Ectodermal cell (in vitro differentiated cells): ENCODE data around the gene CFAP90. TPM values are rescaled to one million over a fixed set of nuclear protein-coding genes. Genes with fewer than 3 reads are reported as not detected.

ENCODE experiments used
- H3K27ac ChIP-seq: 2 replicates; pipeline ENCODE4 v1.7.0; 2013; ENCODE audit warnings: mild to moderate bottlenecking, low read depth, low read length; ENCODE audit not compliant: insufficient read depth, poor library complexity, severe bottlenecking
- H3K27me3 ChIP-seq: 2 replicates; pipeline ENCODE4 v1.7.0; 2013; ENCODE audit warnings: mild to moderate bottlenecking, low read length; ENCODE audit not compliant: insufficient read depth, control insufficient read depth, poor library complexity, severe bottlenecking
- H3K36me3 ChIP-seq: one replicate; pipeline ENCODE4 v1.7.0; 2013; ENCODE audit warnings: low read length; ENCODE audit not compliant: control insufficient read depth, insufficient read depth
- H3K4me1 ChIP-seq: one replicate; pipeline ENCODE4 v1.7.0; 2013; ENCODE audit warnings: low read length; ENCODE audit not compliant: control insufficient read depth, insufficient read depth
- H3K4me3 ChIP-seq: 2 replicates; pipeline ENCODE4 v1.7.0; 2013; ENCODE audit warnings: low read depth, low read length, control low read depth; ENCODE audit not compliant: insufficient read depth
- H3K9me3 ChIP-seq: 2 replicates; pipeline ENCODE4 v1.7.0; 2013; ENCODE audit warnings: mild to moderate bottlenecking, low read length, moderate library complexity; ENCODE audit not compliant: control insufficient read depth
- WGBS, 2 experiments: methylation state at CpG; one replicate each; pipeline ENCODE4 v1.1.7; 2013; ENCODE audit warnings: missing lambda C conversion rate in 2 of 2; 5-methylcytosine and 5-hydroxymethylcytosine counted together
- polyA plus RNA-seq, 4 experiments: library from polyadenylated mRNA; stranded (reverse); fragments of 50-300 nt; gene quantifications; one replicate each; pipeline ENCODE4 v1.2.3, GENCODE V29; 2013

Gene CFAP90, protein sequence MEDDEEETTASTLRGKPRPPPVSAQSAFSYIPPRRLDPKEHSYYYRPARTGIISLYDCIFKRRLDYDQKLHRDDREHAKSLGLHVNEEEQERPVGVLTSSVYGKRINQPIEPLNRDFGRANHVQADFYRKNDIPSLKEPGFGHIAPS
- 0.83 TPM for polyA plus RNA-seq (2013, experiment 1 of 4)
- 0.62 TPM for polyA plus RNA-seq (2013, experiment 2 of 4)
- 1.1 TPM for polyA plus RNA-seq (2013, experiment 3 of 4)
- polyA plus RNA-seq (2013, experiment 4 of 4): 1.2 TPM

- Histone ChIP-seq H3K9me3 (no peaks in the 10 kb centered on the region), H3K36me3 (no peaks in the 10 kb centered on the region), H3K27me3 (peaks cover 20% of the 10 kb centered on the region), H3K4me1 (no peaks in the 10 kb centered on the region), H3K4me3 (peak within 1 kb of the TSS; percentile 64), H3K27ac (peak within 1 kb of the TSS; percentile 79)
- WGBS, 2 experiments: 0% methylated on average over 69 to 74 of the region's 76 CpGs
Observed at GRCh38 chr5:7850395-7851239, at the start of gene CFAP90. Gene CFAP90, minus strand, starts transcription at chr5:7851133. Its CDS starts 112 bp downstream, at chr5:7851021.

DNA sequence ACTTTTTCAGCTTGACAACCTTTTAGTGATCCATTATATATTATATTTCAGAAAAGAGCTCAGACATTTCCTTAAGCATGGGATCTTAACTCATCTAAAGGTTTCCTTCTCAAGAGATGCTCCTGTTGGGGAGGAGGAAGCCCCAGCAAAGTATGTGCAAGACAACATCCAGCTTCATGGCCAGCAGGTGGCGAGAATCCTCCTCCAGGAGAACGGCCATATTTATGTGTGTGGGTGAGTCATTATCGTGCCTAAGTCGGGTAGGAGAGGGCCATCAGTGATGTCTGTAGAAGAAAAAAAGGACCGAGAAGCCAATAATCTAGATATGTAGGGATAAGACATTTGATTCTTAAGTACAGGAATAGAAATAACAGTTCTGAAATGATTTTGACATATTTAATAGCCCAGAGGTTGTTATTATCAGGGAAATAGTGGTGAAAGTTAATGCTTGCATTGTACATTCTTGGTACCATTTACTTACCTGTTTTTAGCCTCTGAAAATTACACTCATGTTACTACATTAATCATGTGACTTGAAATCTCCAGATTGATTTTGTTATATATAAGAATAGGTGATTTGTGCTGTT is 46.2 kb upstream of the CFAP90 start:
- no peak overlapping the region for H3K4me3 ChIP-seq
- peaks cover 27% of the 10 kb centered on the region for H3K36me3 ChIP-seq
- WGBS, 2 experiments: 71 to 74% methylated on average over 5 of the region's 5 CpGs
- no peaks in the 10 kb centered on the region for H3K9me3 ChIP-seq
- no peaks in the 10 kb centered on the region for H3K4me1 ChIP-seq
- no peak overlapping the region for H3K27ac ChIP-seq
- H3K27me3 ChIP-seq: no peaks in the 10 kb centered on the region

DNA sequence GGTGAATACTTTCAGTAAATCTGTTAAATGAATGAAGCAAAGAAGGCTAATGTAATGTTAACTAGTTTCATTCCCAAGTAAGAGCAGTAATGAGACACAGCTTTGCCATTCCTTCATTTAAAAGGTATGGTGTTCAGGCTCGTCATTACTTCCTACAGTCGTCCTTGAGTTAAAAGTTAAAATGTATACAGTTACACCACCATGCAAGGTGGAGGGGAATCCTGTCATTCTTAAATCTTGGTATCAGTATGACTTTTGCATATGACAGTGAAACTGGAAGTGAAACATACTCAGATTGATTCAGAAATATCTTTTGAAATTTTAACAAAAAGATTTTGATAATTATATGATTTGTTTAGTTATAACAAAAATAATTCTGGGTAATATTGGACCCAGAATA is 43.9 kb upstream of the CFAP90 start:
- Histone ChIP-seq H3K4me1 (no peaks in the 10 kb centered on the region), H3K9me3 (no peaks in the 10 kb centered on the region), H3K36me3 (peaks cover 20% of the 10 kb centered on the region), H3K27ac (no peak overlapping the region), H3K27me3 (no peaks in the 10 kb centered on the region), H3K4me3 (no peak overlapping the region)
- WGBS, 2 experiments: 98% methylated on average over 2 of the region's 2 CpGs; no CpG with 5 or more reads in 1 of the 2 experiments

DNA sequence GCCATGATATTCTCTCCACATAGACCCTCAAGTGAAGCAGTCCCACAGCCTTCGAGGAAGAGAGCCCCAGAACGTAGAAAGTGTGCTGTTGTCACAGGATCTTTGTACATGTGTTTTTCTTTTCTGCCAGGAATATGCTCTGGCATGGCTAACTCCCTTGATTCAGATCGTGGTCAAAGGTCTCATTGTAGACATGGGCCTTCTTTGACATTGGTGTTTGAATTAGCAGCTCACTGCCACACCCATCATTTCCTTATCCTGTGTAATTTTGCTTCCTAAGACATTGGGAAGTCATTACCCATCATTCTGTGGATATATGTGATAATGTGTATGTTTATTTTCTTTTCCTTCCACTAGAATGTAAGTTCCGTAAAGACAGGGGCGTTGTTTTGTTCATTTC is 43.5 kb upstream of the CFAP90 start:
- Histone ChIP-seq H3K27me3 (no peaks in the 10 kb centered on the region), H3K4me3 (no peak overlapping the region), H3K4me1 (no peaks in the 10 kb centered on the region), H3K36me3 (peaks cover 20% of the 10 kb centered on the region), H3K9me3 (no peaks in the 10 kb centered on the region), H3K27ac (no peak overlapping the region)
- WGBS, 2 experiments: 89 to 94% methylated on average over 5 of the region's 5 CpGs

DNA sequence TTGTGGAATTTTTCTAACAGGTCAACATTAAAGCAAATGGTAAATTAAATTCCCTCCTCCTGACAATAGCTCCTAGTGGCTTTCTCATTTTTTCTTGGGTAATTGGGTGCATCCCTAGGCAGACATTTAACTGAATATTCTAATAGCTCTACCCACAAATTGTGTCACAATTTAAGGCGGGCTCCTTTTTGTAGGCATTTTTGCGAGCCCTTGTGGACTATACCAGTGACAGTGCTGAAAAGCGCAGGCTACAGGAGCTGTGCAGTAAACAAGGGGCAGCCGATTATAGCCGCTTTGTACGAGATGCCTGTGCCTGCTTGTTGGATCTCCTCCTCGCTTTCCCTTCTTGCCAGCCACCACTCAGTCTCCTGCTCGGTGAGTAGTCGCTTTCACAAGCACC is 38.0 kb upstream of the CFAP90 start:
- WGBS, 2 experiments: 98% methylated on average over 9 of the region's 9 CpGs
- no peaks in the 10 kb centered on the region for H3K9me3 ChIP-seq
- no peak overlapping the region for H3K4me3 ChIP-seq
- no peak overlapping the region for H3K27ac ChIP-seq
- peaks cover 33% of the 10 kb centered on the region for H3K36me3 ChIP-seq
- no peaks in the 10 kb centered on the region for H3K27me3 ChIP-seq
- H3K4me1 ChIP-seq: no peaks in the 10 kb centered on the region

DNA sequence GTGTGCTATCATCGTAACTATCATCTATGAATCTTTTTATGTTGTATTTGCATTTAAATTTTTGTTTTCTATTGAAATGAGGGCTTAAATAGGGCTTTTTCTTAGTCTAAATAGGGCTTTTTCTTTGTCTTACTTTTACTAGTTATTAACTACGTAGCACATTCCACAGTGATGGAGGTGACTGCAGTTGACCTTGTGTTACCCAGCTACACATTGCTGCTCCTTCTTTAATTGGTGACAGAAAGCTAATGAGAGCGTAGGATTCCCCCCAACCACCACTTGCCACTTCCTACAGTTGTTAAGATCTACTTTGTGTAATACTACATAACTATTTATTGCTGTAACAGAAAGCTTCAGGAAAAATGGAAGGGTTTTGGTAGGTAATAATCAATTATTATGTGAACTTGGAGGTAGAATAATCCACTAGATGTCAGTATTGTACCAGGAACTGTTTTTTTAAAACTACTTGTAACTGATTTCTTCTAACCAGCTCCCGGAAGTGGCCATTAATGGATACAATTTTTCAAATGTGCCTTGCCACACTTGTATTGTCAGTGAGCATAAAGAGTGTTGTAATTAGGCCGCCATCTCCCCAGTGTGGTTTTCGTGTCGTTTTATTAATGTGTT is 36.0 kb upstream of the CFAP90 start:
- Histone ChIP-seq H3K4me1 (no peaks in the 10 kb centered on the region), H3K9me3 (no peaks in the 10 kb centered on the region), H3K27ac (no peak overlapping the region), H3K4me3 (no peak overlapping the region), H3K27me3 (no peaks in the 10 kb centered on the region), H3K36me3 (peaks cover 35% of the 10 kb centered on the region)
- 92 to 93% methylated on average over 6 to 7 of the region's 7 CpGs for WGBS, 2 experiments

DNA sequence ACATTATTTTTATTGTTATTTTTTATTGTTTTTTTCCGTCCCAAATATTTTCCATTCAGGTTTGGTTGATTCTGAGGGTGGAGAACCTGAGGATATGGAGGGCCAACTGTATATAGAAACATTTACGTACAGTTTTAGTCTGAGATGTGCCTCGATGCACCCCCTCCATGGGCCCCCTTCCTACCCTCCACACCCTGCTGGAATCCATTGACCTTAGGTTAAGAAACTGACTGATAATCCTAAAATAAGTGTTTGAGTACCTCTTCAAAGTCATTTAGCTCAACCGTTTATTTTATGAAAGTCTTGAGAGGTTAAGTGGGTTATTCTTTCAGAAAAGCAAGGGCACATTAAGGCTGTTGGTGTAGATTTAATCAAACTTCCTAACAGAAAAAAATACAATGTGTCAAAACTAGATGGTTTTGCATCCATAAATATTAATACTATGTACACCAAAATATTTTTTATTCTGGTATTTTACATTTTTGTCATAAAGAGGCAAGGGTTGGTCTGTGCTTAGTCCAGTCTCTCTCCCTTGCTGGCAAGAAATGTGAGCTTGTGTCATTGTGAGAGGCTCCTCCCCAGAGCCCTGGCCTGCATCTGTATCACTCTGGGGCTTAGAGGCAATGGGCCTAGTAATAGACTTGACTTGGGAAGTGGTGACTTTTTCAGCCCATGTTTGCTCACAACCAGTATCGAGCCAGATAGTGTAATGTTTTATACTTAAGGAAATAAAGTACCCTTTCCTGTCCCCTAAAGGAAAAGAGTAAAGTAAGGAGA is 33.7 kb upstream of the CFAP90 start:
- Histone ChIP-seq H3K27me3 (no peaks in the 10 kb centered on the region), H3K4me1 (no peaks in the 10 kb centered on the region), H3K9me3 (no peaks in the 10 kb centered on the region), H3K4me3 (no peak overlapping the region), H3K27ac (no peak overlapping the region), H3K36me3 (peaks cover 30% of the 10 kb centered on the region)
- WGBS, 2 experiments: 91 to 98% methylated on average over 3 to 5 of the region's 5 CpGs

- H3K27me3 ChIP-seq: no peaks in the 10 kb centered on the region
- WGBS, 2 experiments: 92 to 94% methylated on average over 3 to 4 of the region's 4 CpGs
- no peaks in the 10 kb centered on the region for H3K9me3 ChIP-seq
- H3K4me3 ChIP-seq: no peak overlapping the region
- peaks cover 30% of the 10 kb centered on the region for H3K36me3 ChIP-seq
- no peaks in the 10 kb centered on the region for H3K4me1 ChIP-seq
- H3K27ac ChIP-seq: no peak overlapping the region
Observed at GRCh38 chr5:7882926-7883325, 32.0 kb upstream of the CFAP90 start.

GRCh38 chr5:7881816-7882215 is 30.9 kb upstream of the CFAP90 start:
- Histone ChIP-seq H3K4me3 (no peak overlapping the region), H3K4me1 (no peaks in the 10 kb centered on the region), H3K27ac (no peak overlapping the region), H3K9me3 (no peaks in the 10 kb centered on the region), H3K27me3 (no peaks in the 10 kb centered on the region), H3K36me3 (peaks cover 32% of the 10 kb centered on the region)
- whole genome bisulfite sequencing, 2 experiments: 95 to 96% methylated on average over 2 of the region's 2 CpGs
